Endothelial cell of umbilical vein (primary cell): Measurements from ENCODE around the gene XPNPEP2. TPM values are rescaled to one million over a fixed set of nuclear protein-coding genes. Genes with fewer than 3 reads are reported as not detected.

Source experiments
- Bru-seq: library from RNA; stranded (reverse); fragments of 400-500 nt; gene quantifications from one replicate; lab custom pipeline; 2021; lab: Mats Ljungman, UMichigan
- BruChase-seq, 2 experiments: library from RNA; stranded (reverse); fragments of 400-500 nt; gene quantifications; one replicate each; lab custom pipeline; 2021; lab: Mats Ljungman, UMichigan
- BruUV-seq: library from RNA; stranded (reverse); fragments of 400-500 nt; replicated peaks from 2 replicates; lab custom pipeline; 2021; lab: Mats Ljungman, UMichigan
- CTCF ChIA-PET: fragments of 300-600, 350-600 bp; sonication (Branson Sonifier 250); formaldehyde crosslinking; loops from one replicate; lab custom pipeline; 2021; ENCODE audit warnings: antibody characterized with exemption, inconsistent platforms; lab: Charles Lee
- POLR2A ChIA-PET: fragments of 300-600, 350-600 bp; sonication (Branson Sonifier 250); formaldehyde crosslinking; loops from one replicate; lab custom pipeline; 2021; ENCODE audit warnings: antibody characterized with exemption, inconsistent platforms; lab: Charles Lee
- DNase-seq: peaks from one replicate; pipeline ENCODE4 v3.0.0-alpha.2; 2011; ENCODE audit warnings: low read depth, low spot score
- FAIRE-seq: peaks from 2 replicates; lab custom pipeline; 2011; peaks lifted over from hg19 to GRCh38; lab: Jason Lieb, UNC
- H2AFZ ChIP-seq: 2 replicates; pipeline ENCODE4 v1.6.0; 2012; ENCODE audit warnings: low read depth, low read length, control low read depth, inconsistent platforms
- H3K27ac ChIP-seq: 2 replicates; pipeline ENCODE4 v1.5.1; 2011; ENCODE audit warnings: low read depth, mild to moderate bottlenecking, control low read depth, low read length, moderate library complexity; ENCODE audit not compliant: insufficient read depth
- H3K27me3 ChIP-seq, 2 experiments: 2 replicates each; pipeline versions ENCODE4 v1.6.0 to v1.6.1; 2011; ENCODE audit warnings: low read length in 2 of 2, mixed read lengths in 1 of 2; ENCODE audit not compliant: control insufficient read depth in 2 of 2, insufficient read depth in 2 of 2
- H3K36me3 ChIP-seq, 2 experiments: 2 replicates in 1 of 2; 3 replicates in 1 of 2; pipeline ENCODE4 v1.5.1; 2011; ENCODE audit warnings: low read length in 2 of 2, mild to moderate bottlenecking in 1 of 2, moderate library complexity in 1 of 2; ENCODE audit not compliant: control insufficient read depth in 2 of 2, insufficient read depth in 2 of 2; ENCODE audit errors: extremely low read depth in 1 of 2
- H3K4me1 ChIP-seq: 3 replicates; pipeline ENCODE4 v1.5.1; 2011; ENCODE audit warnings: mild to moderate bottlenecking, low read length; ENCODE audit not compliant: control insufficient read depth, insufficient read depth; ENCODE audit errors: extremely low read depth
- H3K4me2 ChIP-seq: 2 replicates; pipeline ENCODE4 v1.6.1; 2011; ENCODE audit warnings: low read length, control low read depth, mixed read lengths; ENCODE audit not compliant: insufficient read depth
- H3K4me3 ChIP-seq, 3 experiments: fragments of 200-600 bp in 1 of 3; sonication (generic), shearing (Covaris generic) in 1 of 3; replicated peaks in 1 of 3; 2 replicates each; pipeline ENCODE4 v1.5.1; 2011 to 2016; ENCODE audit warnings: control low read depth in 3 of 3, low read length in 3 of 3, mild to moderate bottlenecking in 2 of 3, inconsistent platforms in 1 of 3, low read depth in 1 of 3, moderate library complexity in 1 of 3; ENCODE audit not compliant: insufficient read depth in 1 of 3
- H3K79me2 ChIP-seq: 2 replicates; pipeline ENCODE4 v1.6.0; 2012; ENCODE audit warnings: low read length, inconsistent platforms; ENCODE audit not compliant: control insufficient read depth, insufficient read depth
- H3K9ac ChIP-seq: replicated peaks from 2 replicates; pipeline ENCODE3; 2011; ENCODE audit warnings: low read length, control low read depth; ENCODE audit not compliant: insufficient read depth; ENCODE audit errors: extremely low read depth
- H3K9me1 ChIP-seq: replicated peaks from 3 replicates; pipeline ENCODE4 v1.6.0; 2011; ENCODE audit warnings: mild to moderate bottlenecking, low read length; ENCODE audit not compliant: control insufficient read depth, insufficient read depth; ENCODE audit errors: extremely low read depth
- H3K9me3 ChIP-seq: replicated peaks from 2 replicates; pipeline ENCODE4 v1.5.1; 2012; ENCODE audit warnings: low read length, inconsistent platforms; ENCODE audit not compliant: control insufficient read depth, insufficient read depth
- H4K20me1 ChIP-seq: replicated peaks from 2 replicates; pipeline ENCODE3; 2011; ENCODE audit warnings: mild to moderate bottlenecking, low read length; ENCODE audit not compliant: control insufficient read depth, insufficient read depth; ENCODE audit errors: extremely low read depth
- EZH2 ChIP-seq: IDR thresholded peaks from 2 replicates; pipeline ENCODE4 v1.6.1; 2012; ENCODE audit warnings: borderline replicate concordance, low read depth, mild to moderate bottlenecking, moderate library complexity, low read length, inconsistent platforms; ENCODE audit not compliant: severe bottlenecking
- FOS ChIP-seq: IDR thresholded peaks from 2 replicates; pipeline ENCODE4 v1.6.1; 2011; ENCODE audit warnings: mild to moderate bottlenecking, low read length, moderate library complexity, borderline replicate concordance; ENCODE audit not compliant: insufficient read depth
- GATA2 ChIP-seq: IDR thresholded peaks from 2 replicates; pipeline ENCODE4 v1.7.0; 2011; ENCODE audit warnings: low read depth, mild to moderate bottlenecking, moderate library complexity, mixed read lengths, low read length; ENCODE audit not compliant: insufficient read length, insufficient read depth
- JUN ChIP-seq: IDR thresholded peaks from 2 replicates; pipeline ENCODE4 v1.6.1; 2011; ENCODE audit warnings: borderline replicate concordance, low read depth; ENCODE audit not compliant: insufficient read length, insufficient read depth
- MYC ChIP-seq: IDR thresholded peaks from one replicate; pipeline ENCODE4 v1.6.1; 2011; ENCODE audit warnings: mild to moderate bottlenecking, low read depth, low read length
- POLR2A ChIP-seq: IDR thresholded peaks from 2 replicates; pipeline ENCODE4 v1.6.1; 2012; ENCODE audit warnings: low read depth, mild to moderate bottlenecking, control low read depth, low read length
- POLR2AphosphoS5 ChIP-seq: IDR thresholded peaks from 2 replicates; pipeline ENCODE4 v1.6.1; 2012; ENCODE audit warnings: low read depth, mild to moderate bottlenecking, control low read depth, low read length, moderate library complexity; ENCODE audit not compliant: insufficient read depth
- dilution Hi-C: fragments of 300-500 bp; cut with MboI; formaldehyde crosslinking; loops from one replicate; pipeline ENCODE4 v1.15.0; 2019; ENCODE audit warnings: low sequenced_read_pairs; ENCODE audit not compliant: extremely low pct_ligation_motif_present
- intact Hi-C: fragments of 100-400 bp; cut with micrococcal nuclease; formaldehyde crosslinking; loops from one replicate; pipeline ENCODE4 v1.10.0; 2022
- long read RNA-seq: library from polyadenylated mRNA; stranded (forward); transcript quantifications from one replicate; pipeline ENCODE4 v2.0.0, GENCODE V29; 2021
- polyA minus RNA-seq, 3 experiments: library from RNA; depleted of rRNA, polyadenylated mRNA; stranded (reverse); fragments of >200 nt; gene quantifications; 1 replicate in 1 of 3; 2 replicates in 2 of 3; pipeline ENCODE4 v1.2.3, GENCODE V29; 2011
- polyA plus RNA-seq, 4 experiments: library from polyadenylated mRNA; depleted of rRNA in 3 of 4; stranded (reverse) in 3 of 4; unstranded in 1 of 4; fragments of >200 nt; gene quantifications; 2 replicates each; pipeline versions ENCODE4 v1.2.1 to v1.2.3, GENCODE V29; 2011 to 2012; ENCODE audit warnings: missing spikeins in 1 of 4
- total RNA-seq: library from RNA; stranded (reverse); gene quantifications from 2 replicates; pipeline ENCODE4 v1.2.3, GENCODE V29; 2021
- TF ChIP-seq, protein P1 (sequence below), 2 donors: IDR thresholded peaks; 1 replicate in 1 of 2; 2 replicates in 1 of 2; pipeline ENCODE4 v1.5.1; 2011; ENCODE audit warnings: low read length in 2 of 2, mild to moderate bottlenecking in 2 of 2, moderate library complexity in 2 of 2, control low read depth in 1 of 2, inconsistent platforms in 1 of 2, low read depth in 1 of 2; ENCODE audit not compliant: insufficient read depth in 1 of 2; ENCODE audit errors: extremely low read depth in 1 of 2
- TF ChIP-seq, protein P2 (sequence below): IDR thresholded peaks from 2 replicates; pipeline ENCODE4 v1.6.1; 2011; ENCODE audit not compliant: insufficient read depth, insufficient read length

Gene XPNPEP2, protein sequence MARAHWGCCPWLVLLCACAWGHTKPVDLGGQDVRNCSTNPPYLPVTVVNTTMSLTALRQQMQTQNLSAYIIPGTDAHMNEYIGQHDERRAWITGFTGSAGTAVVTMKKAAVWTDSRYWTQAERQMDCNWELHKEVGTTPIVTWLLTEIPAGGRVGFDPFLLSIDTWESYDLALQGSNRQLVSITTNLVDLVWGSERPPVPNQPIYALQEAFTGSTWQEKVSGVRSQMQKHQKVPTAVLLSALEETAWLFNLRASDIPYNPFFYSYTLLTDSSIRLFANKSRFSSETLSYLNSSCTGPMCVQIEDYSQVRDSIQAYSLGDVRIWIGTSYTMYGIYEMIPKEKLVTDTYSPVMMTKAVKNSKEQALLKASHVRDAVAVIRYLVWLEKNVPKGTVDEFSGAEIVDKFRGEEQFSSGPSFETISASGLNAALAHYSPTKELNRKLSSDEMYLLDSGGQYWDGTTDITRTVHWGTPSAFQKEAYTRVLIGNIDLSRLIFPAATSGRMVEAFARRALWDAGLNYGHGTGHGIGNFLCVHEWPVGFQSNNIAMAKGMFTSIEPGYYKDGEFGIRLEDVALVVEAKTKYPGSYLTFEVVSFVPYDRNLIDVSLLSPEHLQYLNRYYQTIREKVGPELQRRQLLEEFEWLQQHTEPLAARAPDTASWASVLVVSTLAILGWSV
- total RNA-seq (not detected in 2 replicates), polyA plus RNA-seq (0.03 and 0.04 TPM in 2 replicates), polyA minus RNA-seq (not detected in 2 replicates), Bru-seq, nascent RNA (not detected), BruChase-seq, experiment 1, labeled RNA remaining after a 6-hour chase (not detected), BruChase-seq, experiment 2, labeled RNA remaining after a 2-hour chase (not detected)
- polyA plus RNA-seq (2011; cell fraction: cytosol; rRNA removed) = 0.01 and 0.04 TPM in 2 replicates
- 0.07 TPM in 1 of 2 replicates, not detected in the other for polyA plus RNA-seq (2011; cell fraction: nucleus; rRNA removed)
- not detected in 2 replicates for polyA plus RNA-seq (2012)
- not detected for polyA minus RNA-seq (2011; cell fraction: cytosol; rRNA and poly(A)+ RNA removed)
- not detected in 2 replicates for polyA minus RNA-seq (2011; cell fraction: nucleus; rRNA and poly(A)+ RNA removed)
- long read RNA-seq, partial matches to known transcripts = 0 of 1 reads
- long read RNA-seq, other reads (novel, unspliced or antisense) = 1 of 1 reads

DNA sequence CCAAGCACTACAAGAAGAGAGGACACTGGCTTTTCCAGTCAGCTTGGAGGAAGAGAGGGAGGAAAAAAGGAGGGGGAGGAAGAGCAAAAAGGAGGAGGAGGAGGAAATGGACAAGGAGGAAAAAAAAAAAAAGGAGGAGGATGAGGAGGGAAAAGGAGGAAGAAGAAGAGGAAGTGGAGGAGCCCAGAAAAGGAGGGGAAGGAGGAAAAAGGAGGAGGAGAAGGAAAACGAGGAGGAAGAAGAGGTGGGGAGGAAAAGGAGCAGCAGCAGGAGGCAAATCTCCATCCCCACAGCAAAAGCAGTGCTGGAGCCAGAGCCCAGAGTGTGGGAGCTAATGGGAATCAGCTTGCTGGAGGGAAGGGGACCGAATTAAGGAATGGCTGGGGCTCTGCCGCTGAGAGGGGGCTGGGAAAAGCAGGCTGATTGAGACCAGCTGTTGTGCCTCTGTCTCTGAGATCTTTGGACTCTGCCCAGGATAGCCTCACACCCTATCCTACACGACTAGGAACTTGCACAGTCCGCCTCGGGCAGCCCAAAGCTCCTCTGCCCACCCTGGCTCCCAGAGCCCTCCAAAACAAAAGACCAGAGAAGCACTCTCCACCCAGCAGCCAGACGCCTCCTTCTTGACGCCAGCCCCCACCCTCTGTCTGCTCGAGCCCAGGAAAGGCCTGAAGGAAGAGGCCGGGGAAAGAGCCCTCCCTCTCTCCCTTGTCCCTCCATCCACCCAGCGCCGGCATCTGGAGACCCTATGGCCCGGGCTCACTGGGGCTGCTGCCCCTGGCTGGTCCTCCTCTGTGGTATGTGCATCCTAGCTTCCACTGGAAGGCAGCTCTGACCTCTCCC lies at the start of gene XPNPEP2:
TSS of gene XPNPEP2 (plus strand) at position 514 of the 843 bp plus-strand sequence. CDS start at position 749, 235 bp downstream.
- dilution Hi-C loops = no loop called here

More for the DNA sequence above, at the start of gene XPNPEP2:
- no TSS peak for BruUV-seq
- POLR2A ChIA-PET = no interaction called here
- no peaks in the 10 kb centered on the region for H3K9me1 ChIP-seq
- H3K79me2 ChIP-seq = no peaks in the 10 kb centered on the region
- H3K4me3 ChIP-seq = no peak within 1 kb of the TSS
- DNase-seq = no peak
- H3K4me1 ChIP-seq = no peaks in the 10 kb centered on the region
- CTCF ChIA-PET = interaction anchor here (1.4 to 2.2 kb wide), 2 partner anchors 8 to 12 kb away, joined by 4 to 6 read pairs; no protein-coding TSS in a partner anchor
- intact Hi-C loops = no loop called here
- H4K20me1 ChIP-seq = no peaks in the 10 kb centered on the region
- FAIRE-seq = no peak
- no peaks in the 10 kb centered on the region for H3K36me3 ChIP-seq
- no peak within 1 kb of the TSS for H3K27ac ChIP-seq
- TF ChIP-seq POLR2A (no peak), POLR2AphosphoS5 (no peak), MYC (no peak), EZH2 (no peak), GATA2 (no peak), JUN (no peak), FOS (no peak)
- TF ChIP-seq, protein P1, sequence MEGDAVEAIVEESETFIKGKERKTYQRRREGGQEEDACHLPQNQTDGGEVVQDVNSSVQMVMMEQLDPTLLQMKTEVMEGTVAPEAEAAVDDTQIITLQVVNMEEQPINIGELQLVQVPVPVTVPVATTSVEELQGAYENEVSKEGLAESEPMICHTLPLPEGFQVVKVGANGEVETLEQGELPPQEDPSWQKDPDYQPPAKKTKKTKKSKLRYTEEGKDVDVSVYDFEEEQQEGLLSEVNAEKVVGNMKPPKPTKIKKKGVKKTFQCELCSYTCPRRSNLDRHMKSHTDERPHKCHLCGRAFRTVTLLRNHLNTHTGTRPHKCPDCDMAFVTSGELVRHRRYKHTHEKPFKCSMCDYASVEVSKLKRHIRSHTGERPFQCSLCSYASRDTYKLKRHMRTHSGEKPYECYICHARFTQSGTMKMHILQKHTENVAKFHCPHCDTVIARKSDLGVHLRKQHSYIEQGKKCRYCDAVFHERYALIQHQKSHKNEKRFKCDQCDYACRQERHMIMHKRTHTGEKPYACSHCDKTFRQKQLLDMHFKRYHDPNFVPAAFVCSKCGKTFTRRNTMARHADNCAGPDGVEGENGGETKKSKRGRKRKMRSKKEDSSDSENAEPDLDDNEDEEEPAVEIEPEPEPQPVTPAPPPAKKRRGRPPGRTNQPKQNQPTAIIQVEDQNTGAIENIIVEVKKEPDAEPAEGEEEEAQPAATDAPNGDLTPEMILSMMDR (IDR thresholded peaks at IDR 0.05; ENCODE audit: extremely low read depth in 1 of 2, insufficient read depth in 1 of 2, low read depth in 1 of 2, low read length in 2 of 2) = no peak
- TF ChIP-seq, protein P2, sequence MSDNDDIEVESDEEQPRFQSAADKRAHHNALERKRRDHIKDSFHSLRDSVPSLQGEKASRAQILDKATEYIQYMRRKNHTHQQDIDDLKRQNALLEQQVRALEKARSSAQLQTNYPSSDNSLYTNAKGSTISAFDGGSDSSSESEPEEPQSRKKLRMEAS = no peak
- no peak within 1 kb of the TSS for H2AFZ ChIP-seq
- H3K4me2 ChIP-seq = no peak within 1 kb of the TSS
- no peaks in the 10 kb centered on the region for H3K9me3 ChIP-seq
- H3K27me3 ChIP-seq = peaks cover 0 to 4% of the 10 kb centered on the region in 2 experiments
- no peak within 1 kb of the TSS for H3K9ac ChIP-seq
